ENCODE measurements around the gene ACAP1. TPM values are rescaled to one million over a fixed set of nuclear protein-coding genes. Genes with fewer than 3 reads are reported as not detected.

The ACAP1 gene
- total RNA-seq, 1 donor from 2014 or later = 1.3 TPM

DNA sequence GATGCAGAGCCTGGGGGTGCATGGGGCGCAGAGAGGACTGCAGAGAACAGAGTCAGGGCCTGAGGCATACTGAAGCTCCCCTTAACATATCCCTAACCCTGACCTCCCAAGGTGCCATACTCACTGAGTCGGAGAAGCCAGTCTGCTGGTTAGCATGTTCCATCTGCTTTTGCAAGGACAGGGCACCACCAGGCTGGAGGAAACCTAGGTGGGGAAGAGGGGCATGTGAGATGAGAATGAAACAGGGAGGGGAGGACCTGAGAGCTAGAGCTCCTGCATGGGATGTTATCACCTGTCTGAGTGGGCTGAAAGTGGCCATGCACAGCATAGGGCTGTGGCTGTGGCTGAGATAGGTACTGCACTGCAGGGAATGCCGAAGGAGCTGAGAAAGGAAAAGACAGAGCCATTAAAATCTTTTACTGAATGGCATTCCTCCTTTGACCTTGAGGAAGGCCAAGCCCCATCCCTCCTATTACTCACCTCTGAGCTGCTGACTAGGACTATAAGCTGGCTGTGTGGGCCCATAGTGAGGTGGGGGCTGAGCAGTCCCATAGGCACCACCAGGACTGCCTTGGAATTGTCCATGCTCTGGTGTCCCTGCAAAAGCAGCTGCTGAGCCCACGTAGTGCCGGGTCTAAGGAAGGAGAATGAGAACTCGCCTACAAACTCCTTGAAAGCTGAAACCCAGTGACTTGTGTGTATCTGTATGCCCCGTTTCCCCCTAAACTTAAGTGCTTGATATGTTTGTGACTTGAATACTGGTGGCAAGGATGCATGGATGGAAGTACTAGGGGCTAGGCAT is 23.0 kb upstream of the ACAP1 start:
- no peak for DNase-seq (ENCODE audit: low read depth, low spot score)
- Mint-ChIP-seq H3K27ac (ENCODE audit: unreplicated experiment) (peak overlapping the region; percentile 86), H3K36me3 (ENCODE audit: low read depth) (peaks cover 32% of the 10 kb centered on the region)

DNA sequence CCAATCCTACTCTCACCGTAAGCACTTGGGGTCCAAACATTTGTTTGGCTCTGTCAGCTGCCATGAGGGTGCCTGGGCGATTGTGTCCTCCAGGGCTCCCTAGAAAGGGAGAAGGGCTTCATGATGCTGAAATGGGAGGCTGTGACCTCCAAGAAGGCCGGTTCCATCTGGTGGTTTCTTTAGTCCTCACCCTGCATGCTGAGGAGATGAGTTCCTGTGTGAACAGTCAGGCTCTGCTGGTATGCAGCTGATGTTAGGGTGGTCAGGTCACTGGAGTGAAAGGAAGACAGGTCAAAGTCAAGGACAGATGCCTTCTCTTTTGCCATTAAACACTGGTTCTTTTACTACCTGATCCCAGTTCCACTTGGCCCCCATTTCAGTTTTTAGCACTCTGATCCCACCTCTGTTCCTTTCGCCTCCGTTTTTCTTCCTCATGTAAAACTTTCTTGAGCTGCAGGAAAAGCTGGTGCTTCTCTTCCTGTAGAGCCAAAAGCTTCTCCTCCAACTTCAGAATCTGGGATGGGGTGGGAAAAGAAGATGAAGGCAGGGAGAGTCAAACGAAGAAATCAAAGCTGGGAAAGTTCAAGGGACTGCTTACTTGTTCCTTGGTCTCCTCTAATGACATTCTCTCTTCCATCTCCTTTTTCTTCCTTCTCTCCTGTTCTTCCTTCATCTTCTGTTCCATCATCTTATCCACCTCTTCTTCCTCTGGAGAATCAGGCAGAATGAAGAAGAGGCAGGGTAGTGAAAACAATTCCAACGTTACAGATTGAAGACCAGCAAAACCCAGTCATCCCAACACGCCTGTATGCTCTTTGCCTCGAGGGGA is 22.2 kb upstream of the ACAP1 start:
- H3K36me3 Mint-ChIP-seq (ENCODE audit: low read depth) = peaks cover 29% of the 10 kb centered on the region
- H3K4me1 Mint-ChIP-seq = peaks cover 51% of the 10 kb centered on the region
- TF ChIP-seq, protein P1, sequence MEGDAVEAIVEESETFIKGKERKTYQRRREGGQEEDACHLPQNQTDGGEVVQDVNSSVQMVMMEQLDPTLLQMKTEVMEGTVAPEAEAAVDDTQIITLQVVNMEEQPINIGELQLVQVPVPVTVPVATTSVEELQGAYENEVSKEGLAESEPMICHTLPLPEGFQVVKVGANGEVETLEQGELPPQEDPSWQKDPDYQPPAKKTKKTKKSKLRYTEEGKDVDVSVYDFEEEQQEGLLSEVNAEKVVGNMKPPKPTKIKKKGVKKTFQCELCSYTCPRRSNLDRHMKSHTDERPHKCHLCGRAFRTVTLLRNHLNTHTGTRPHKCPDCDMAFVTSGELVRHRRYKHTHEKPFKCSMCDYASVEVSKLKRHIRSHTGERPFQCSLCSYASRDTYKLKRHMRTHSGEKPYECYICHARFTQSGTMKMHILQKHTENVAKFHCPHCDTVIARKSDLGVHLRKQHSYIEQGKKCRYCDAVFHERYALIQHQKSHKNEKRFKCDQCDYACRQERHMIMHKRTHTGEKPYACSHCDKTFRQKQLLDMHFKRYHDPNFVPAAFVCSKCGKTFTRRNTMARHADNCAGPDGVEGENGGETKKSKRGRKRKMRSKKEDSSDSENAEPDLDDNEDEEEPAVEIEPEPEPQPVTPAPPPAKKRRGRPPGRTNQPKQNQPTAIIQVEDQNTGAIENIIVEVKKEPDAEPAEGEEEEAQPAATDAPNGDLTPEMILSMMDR (conservative IDR thresholded peaks at IDR 0.05) = no peak
- peaks cover 9% of the 10 kb centered on the region for H3K27me3 Mint-ChIP-seq (ENCODE audit: low read depth)
- H3K27ac Mint-ChIP-seq (ENCODE audit: unreplicated experiment) = peak overlapping the region; percentile 32
- H3K4me3 Mint-ChIP-seq = peak overlapping the region; percentile 99
- no peaks in the 10 kb centered on the region for H3K9me3 Mint-ChIP-seq
- no peak for DNase-seq (ENCODE audit: low read depth, low spot score)

More for the DNA sequence above, 23.0 kb upstream of the ACAP1 start:
- TF ChIP-seq, protein P1 (conservative IDR thresholded peaks at IDR 0.05) = peak; percentile 49
- no peaks in the 10 kb centered on the region for H3K9me3 Mint-ChIP-seq
- H3K27me3 Mint-ChIP-seq (ENCODE audit: low read depth) = peaks cover 13% of the 10 kb centered on the region
- peak overlapping the region; percentile 99 for H3K4me3 Mint-ChIP-seq
- peaks cover 57% of the 10 kb centered on the region for H3K4me1 Mint-ChIP-seq

DNA sequence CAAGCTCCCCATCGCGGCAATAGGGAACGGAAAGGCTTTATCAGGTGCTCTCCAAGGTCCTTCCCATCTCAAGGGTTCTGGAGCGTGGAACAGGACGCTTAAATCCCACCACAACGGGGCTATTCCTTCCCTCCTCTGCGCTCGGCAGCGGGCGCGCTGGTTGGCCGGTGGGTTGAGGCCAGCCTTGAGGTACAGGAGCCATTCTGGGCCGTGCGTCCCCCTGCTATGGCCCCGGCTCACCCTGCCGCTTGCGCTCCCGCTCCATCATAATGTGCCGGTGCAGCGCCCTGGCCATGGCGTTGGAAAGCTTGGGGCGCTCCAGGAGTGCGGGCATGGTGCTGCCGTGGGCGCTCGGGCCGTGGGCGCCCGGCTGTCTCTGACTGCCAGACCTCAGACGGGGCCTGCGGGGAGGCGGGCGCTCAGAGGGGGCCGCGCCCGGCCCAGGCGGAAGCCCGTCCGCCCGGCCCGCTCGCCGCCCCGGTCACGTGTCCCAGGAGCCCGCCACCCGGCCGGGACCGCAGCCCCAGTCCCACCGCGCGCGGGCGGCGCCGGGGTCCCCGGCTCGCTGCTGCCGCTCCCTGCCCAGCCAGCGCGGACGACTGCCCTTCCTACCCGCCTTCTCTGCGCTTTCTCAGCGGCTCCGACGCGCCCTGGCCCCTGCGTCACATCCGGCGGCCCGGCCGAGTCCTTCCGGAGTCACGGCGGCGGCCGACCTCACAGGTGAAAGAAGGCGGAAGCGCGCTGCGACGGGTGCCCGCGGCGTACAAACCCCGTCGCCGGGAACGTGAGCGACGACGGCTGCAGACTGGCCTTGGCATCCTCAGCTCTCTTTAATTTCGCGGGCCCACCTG is 21.4 kb upstream of the ACAP1 start, which contains the start of gene GPS2:
Gene GPS2 (minus strand): TSS at position 642 of the 851 bp plus-strand sequence. CDS start 308 bp downstream, at position 334.
- peak; percentile 86 for DNase-seq (ENCODE audit: low read depth, low spot score)
- peak within 1 kb of the TSS; percentile 75 for H3K27ac Mint-ChIP-seq (ENCODE audit: unreplicated experiment)
- H3K27me3 Mint-ChIP-seq (ENCODE audit: low read depth) = peaks cover 9% of the 10 kb centered on the region
- H3K36me3 Mint-ChIP-seq (ENCODE audit: low read depth) = peaks cover 23% of the 10 kb centered on the region
- peak within 1 kb of the TSS; percentile 99 for H3K4me3 Mint-ChIP-seq
- H3K9me3 Mint-ChIP-seq = no peaks in the 10 kb centered on the region
- H3K4me1 Mint-ChIP-seq = peaks cover 43% of the 10 kb centered on the region
- TF ChIP-seq, protein P1 (conservative IDR thresholded peaks at IDR 0.05) = no peak

DNA sequence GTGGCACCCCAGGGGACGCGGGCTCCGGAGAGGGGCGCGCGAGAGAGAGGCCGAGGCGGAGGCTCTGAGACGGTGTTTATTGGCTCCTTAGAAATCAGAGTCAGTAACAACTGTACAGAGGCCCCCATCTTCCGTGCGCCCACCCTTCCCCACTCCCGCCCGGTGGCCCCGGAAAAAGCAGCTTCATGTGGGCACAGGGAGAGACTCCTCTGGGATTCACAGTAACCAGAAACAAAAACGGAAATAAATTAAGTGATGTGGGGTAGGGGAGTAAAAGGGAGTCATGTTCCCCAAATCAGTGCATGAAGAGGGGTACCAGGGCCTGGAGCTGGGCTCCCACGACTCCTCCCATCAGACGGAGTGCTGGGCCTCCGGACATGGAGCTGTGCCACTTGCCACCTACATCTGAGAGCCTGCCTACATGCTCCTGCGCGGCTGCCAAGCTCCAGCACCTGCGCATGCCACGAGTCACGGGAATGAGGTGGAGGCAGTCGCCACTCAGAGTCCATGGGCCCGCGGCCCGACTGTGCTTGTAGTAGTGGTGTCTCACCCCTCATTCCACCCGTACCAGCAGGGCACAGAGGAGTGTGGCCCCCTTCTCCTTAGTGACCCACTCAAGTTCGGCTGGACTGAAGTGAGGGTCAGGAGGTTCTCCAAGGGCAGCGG is 20.6 kb upstream of the ACAP1 start:
- Mint-ChIP-seq H3K27ac (ENCODE audit: unreplicated experiment) (peak overlapping the region; percentile 75), H3K36me3 (ENCODE audit: low read depth) (peaks cover 16% of the 10 kb centered on the region), H3K27me3 (ENCODE audit: low read depth) (peaks cover 9% of the 10 kb centered on the region), H3K4me1 (peaks cover 35% of the 10 kb centered on the region), H3K9me3 (no peaks in the 10 kb centered on the region), H3K4me3 (peak overlapping the region; percentile 92)
- TF ChIP-seq, protein P1 (conservative IDR thresholded peaks at IDR 0.05) = no peak
- no peak for DNase-seq (ENCODE audit: low read depth, low spot score)
